Measurements from ENCODE around the gene SQSTM1.

Gene SQSTM1

GRCh38 chr5:179777456-179777855, 43.2 kb upstream of the SQSTM1 start:
- TF ChIP-seq, protein P1, sequence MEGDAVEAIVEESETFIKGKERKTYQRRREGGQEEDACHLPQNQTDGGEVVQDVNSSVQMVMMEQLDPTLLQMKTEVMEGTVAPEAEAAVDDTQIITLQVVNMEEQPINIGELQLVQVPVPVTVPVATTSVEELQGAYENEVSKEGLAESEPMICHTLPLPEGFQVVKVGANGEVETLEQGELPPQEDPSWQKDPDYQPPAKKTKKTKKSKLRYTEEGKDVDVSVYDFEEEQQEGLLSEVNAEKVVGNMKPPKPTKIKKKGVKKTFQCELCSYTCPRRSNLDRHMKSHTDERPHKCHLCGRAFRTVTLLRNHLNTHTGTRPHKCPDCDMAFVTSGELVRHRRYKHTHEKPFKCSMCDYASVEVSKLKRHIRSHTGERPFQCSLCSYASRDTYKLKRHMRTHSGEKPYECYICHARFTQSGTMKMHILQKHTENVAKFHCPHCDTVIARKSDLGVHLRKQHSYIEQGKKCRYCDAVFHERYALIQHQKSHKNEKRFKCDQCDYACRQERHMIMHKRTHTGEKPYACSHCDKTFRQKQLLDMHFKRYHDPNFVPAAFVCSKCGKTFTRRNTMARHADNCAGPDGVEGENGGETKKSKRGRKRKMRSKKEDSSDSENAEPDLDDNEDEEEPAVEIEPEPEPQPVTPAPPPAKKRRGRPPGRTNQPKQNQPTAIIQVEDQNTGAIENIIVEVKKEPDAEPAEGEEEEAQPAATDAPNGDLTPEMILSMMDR (IDR thresholded peaks at IDR 0.05; ENCODE audit: control extremely low read depth, extremely low read depth, low read depth, missing control alignments) = no peak
- no peak for DNase-seq (ENCODE audit: extremely low spot score)
- CTCF ChIA-PET = interaction anchor here (1.1 to 5.8 kb wide), 6 partner anchors 10 to 92 kb away, joined by 3 to 34 read pairs (median 4); no protein-coding TSS in a partner anchor
- POLR2A ChIA-PET = no interaction called here

GRCh38 chr5:179777909-179778308, 42.8 kb upstream of the SQSTM1 start:
- ChIA-PET POLR2A (no interaction called here), CTCF (interaction anchor here (1.1 to 5.8 kb wide), 6 partner anchors 10 to 92 kb away, joined by 3 to 34 read pairs (median 4); no protein-coding TSS in a partner anchor)
- TF ChIP-seq, protein P1 (IDR thresholded peaks at IDR 0.05; ENCODE audit: control extremely low read depth, extremely low read depth, low read depth, missing control alignments) = no peak
- no peak for DNase-seq (ENCODE audit: extremely low spot score)

DNA sequence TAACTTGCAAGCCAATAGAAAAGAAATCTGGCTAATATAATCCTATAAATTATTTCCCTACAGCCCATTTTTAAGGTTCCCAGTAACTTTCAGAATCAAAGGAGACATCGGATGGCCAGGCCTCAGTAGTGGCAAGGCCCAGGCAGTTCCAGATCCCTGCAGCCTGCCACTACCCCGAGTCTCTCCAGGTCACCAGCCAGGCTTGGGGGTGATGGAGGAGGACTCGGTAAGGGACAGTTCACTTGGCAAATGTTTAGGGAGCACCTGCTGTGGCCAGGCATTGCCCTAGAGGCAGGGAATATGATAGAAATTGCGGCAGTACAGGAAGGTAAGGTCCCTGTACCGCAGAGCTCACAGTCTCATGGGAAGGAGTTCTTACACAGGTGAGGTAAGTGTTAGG, 42.1 kb upstream of the SQSTM1 start:
- TF ChIP-seq, protein P1 (IDR thresholded peaks at IDR 0.05; ENCODE audit: control extremely low read depth, extremely low read depth, low read depth, missing control alignments) = no peak
- CTCF ChIA-PET = interaction anchor here (1.5 kb wide), 1 partner anchor 11 kb away, joined by 4 read pairs; no protein-coding TSS in a partner anchor
- DNase-seq (ENCODE audit: extremely low spot score) = no peak
- POLR2A ChIA-PET = no interaction called here

DNA sequence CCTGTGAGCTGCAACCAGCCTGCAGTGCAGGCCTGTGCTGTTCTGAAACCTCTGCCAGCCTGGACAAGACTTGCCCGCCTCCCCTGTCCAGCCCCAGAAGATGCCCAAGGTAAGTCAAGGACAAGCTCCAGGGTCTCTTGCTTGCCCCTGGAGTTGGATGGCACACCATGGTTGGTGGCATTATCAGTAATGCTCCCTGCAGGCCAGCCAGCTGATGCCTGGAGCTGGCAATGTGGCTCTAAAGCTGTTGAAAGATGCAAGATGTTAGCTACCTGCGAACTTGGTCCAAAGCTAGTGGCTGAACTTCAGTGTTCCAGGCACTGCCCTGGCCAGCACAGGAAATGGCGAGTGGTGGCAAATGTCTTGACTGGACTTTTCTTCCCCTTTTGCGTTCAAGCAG, 40.9 kb upstream of the SQSTM1 start:
- POLR2A ChIA-PET = no interaction called here

DNA sequence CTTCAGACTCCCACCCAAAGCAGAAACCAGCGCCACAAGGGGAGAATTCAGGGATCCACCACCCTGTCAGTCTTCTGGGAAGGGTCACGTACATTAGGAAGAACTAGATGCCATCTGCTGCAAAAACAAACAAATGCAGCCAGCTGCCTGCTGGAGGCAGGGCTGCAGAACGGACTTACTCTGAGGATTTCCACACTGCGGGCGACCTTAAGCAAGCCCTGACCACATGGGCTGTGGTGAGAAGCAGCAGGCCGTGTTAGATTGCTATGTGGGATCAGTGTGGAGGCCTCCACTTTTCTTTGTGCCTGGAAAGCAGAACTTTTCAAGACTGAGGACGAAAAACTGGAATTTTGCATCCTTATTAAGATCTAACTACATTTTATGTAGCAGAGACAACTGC, 40.3 kb upstream of the SQSTM1 start:
- POLR2A ChIA-PET = no interaction called here
- CTCF ChIA-PET = interaction anchor here (1.3 to 5.2 kb wide), 4 partner anchors 11 to 22 kb away, joined by 5 to 48 read pairs (median 8); no protein-coding TSS in a partner anchor
- TF ChIP-seq, protein P1 (IDR thresholded peaks at IDR 0.05; ENCODE audit: control extremely low read depth, extremely low read depth, low read depth, missing control alignments) = no peak
- DNase-seq (ENCODE audit: extremely low spot score) = no peak

More for the DNA sequence above, 40.9 kb upstream of the SQSTM1 start:
- no peak for DNase-seq (ENCODE audit: extremely low spot score)
- CTCF ChIA-PET = interaction anchor here (1.3 to 5.2 kb wide), 3 partner anchors 12 to 22 kb away, joined by 5 to 48 read pairs (median 7); no protein-coding TSS in a partner anchor
- TF ChIP-seq, protein P1 (IDR thresholded peaks at IDR 0.05; ENCODE audit: control extremely low read depth, extremely low read depth, low read depth, missing control alignments) = no peak

GRCh38 chr5:179781846-179782245, 38.9 kb upstream of the SQSTM1 start:
- no peak for DNase-seq (ENCODE audit: extremely low spot score)
- ChIA-PET CTCF (interaction anchor here (1.0 to 5.2 kb wide), 5 partner anchors 10 to 20 kb away, joined by 3 to 48 read pairs (median 6); no protein-coding TSS in a partner anchor), POLR2A (no interaction called here)
- TF ChIP-seq, protein P1 (IDR thresholded peaks at IDR 0.05; ENCODE audit: control extremely low read depth, extremely low read depth, low read depth, missing control alignments) = no peak
